ENCODE measurements around the gene SLC27A2. TPM values are rescaled to one million over a fixed set of nuclear protein-coding genes. Genes with fewer than 3 reads are reported as not detected.

Gene SLC27A2
- total RNA-seq, 1 experiment from 2014 or later = 7.0 TPM

DNA sequence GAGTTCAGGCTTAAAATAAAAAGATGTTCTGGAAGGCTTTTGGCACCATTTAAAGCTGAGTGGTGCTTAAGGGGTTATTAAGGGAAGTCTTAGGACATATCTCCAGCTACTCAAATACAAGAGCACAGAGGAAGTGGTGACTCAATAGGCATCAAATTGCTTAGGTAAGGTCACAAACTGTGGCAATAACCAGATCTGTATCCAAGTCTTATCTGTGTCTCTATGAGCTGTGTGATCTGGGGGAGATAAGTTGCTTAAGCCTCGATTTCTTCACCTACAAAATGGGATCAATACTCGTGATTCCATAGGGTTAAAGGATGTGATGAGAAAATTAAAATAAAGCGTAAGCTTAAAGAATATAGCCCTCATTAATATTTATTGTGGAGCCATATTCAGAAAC is 75.9 kb downstream of the SLC27A2 start:
- Histone ChIP-seq H2BK12ac (ENCODE audit: insufficient read length, low read depth, low read length) (no peak overlapping the region), H3K23me2 (ENCODE audit: insufficient read length, low read depth, low read length, poor library complexity, severe bottlenecking) (no peaks in the 10 kb centered on the region), H2AK5ac (ENCODE audit: insufficient read length, low read length) (no peak overlapping the region), H4K8ac (replicated peaks; ENCODE audit: insufficient read length, low read depth, low read length) (no peak overlapping the region), H3K79me2 (ENCODE audit: insufficient read depth, low read length) (no peaks in the 10 kb centered on the region), H3K4me2 (ENCODE audit: insufficient read depth, insufficient read length, low read length) (no peak overlapping the region), H3K79me1 (ENCODE audit: insufficient read depth, low read depth, low read length, poor library complexity, severe bottlenecking) (no peaks in the 10 kb centered on the region), H3K4me1 (ENCODE audit: insufficient read depth, low read length) (no peaks in the 10 kb centered on the region), H3K9me3 (ENCODE audit: control insufficient read depth, low read depth, low read length) (no peaks in the 10 kb centered on the region), H2AFZ (ENCODE audit: low read length) (no peak overlapping the region), H3K14ac (ENCODE audit: insufficient read depth, low read length) (no peak overlapping the region), H4K91ac (ENCODE audit: insufficient read length, low read depth, low read length) (no peak overlapping the region), H4K20me1 (ENCODE audit: control insufficient read depth, insufficient read depth, insufficient read length) (no peaks in the 10 kb centered on the region), H2BK15ac (ENCODE audit: low read depth, low read length) (no peak overlapping the region), H3K27ac (ENCODE audit: insufficient read length, low read depth, low read length) (no peak overlapping the region), H2BK20ac (ENCODE audit: low read depth, low read length, poor library complexity, severe bottlenecking) (no peak overlapping the region), H3K9ac (ENCODE audit: extremely low read depth, insufficient read length, low read length) (no peak overlapping the region), H3K18ac (ENCODE audit: insufficient read length, low read depth, low read length) (no peak overlapping the region), H3T11ph (ENCODE audit: low read length) (no peak overlapping the region), H4K5ac (ENCODE audit: insufficient read length, low read depth, low read length) (no peak overlapping the region), H2BK120ac (ENCODE audit: low read depth, low read length, poor library complexity, severe bottlenecking) (no peak overlapping the region), H2BK5ac (ENCODE audit: insufficient read length, low read length) (no peak overlapping the region), H3K56ac (ENCODE audit: insufficient read length, low read depth, low read length) (no peak overlapping the region), H3K4ac (ENCODE audit: low read depth, low read length) (no peak overlapping the region), H3K27me3 (ENCODE audit: insufficient read depth, low read length) (no peaks in the 10 kb centered on the region), H3K23ac (ENCODE audit: insufficient read length, low read depth, low read length) (no peak overlapping the region)
- Mint-ChIP-seq H3K27me3 (ENCODE audit: low read depth) (peaks cover 1% of the 10 kb centered on the region; the same call in 1 of the 2 replicates), H3K36me3 (ENCODE audit: insufficient read depth in 1 of 3, low read depth in 3 of 3) (no peaks in the 10 kb centered on the region), H3K27ac (no peak overlapping the region), H3K4me3 (no peak overlapping the region), H3K4me1 (no peaks in the 10 kb centered on the region), H3K9me3 (no peaks in the 10 kb centered on the region)
- DNase-seq = no peak
- WGBS (ENCODE audit: extremely low coverage, insufficient read length, low lambda C conversion rate) = no CpG with 5 or more reads among the region's 3 CpGs
- TF ChIP-seq, protein P1, sequence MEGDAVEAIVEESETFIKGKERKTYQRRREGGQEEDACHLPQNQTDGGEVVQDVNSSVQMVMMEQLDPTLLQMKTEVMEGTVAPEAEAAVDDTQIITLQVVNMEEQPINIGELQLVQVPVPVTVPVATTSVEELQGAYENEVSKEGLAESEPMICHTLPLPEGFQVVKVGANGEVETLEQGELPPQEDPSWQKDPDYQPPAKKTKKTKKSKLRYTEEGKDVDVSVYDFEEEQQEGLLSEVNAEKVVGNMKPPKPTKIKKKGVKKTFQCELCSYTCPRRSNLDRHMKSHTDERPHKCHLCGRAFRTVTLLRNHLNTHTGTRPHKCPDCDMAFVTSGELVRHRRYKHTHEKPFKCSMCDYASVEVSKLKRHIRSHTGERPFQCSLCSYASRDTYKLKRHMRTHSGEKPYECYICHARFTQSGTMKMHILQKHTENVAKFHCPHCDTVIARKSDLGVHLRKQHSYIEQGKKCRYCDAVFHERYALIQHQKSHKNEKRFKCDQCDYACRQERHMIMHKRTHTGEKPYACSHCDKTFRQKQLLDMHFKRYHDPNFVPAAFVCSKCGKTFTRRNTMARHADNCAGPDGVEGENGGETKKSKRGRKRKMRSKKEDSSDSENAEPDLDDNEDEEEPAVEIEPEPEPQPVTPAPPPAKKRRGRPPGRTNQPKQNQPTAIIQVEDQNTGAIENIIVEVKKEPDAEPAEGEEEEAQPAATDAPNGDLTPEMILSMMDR (conservative IDR thresholded peaks at IDR 0.05) = no peak

Measured in H9 (cell line).